ENCODE data around the gene SLC22A4. TPM values are rescaled to one million over a fixed set of nuclear protein-coding genes. Genes with fewer than 3 reads are reported as not detected.
A peak's percentile ranks its signal among the peaks of the same experiment; 100 is the strongest.

SLC22A4 gene
- total RNA-seq, 1 donor from 2014 or later: 3.7 TPM

- no peak for DNase-seq (ENCODE audit: low read depth in 2 of 2)
Measured at GRCh38 chr5:132376694-132377641, 82.8 kb downstream of the SLC22A4 start.

DNA sequence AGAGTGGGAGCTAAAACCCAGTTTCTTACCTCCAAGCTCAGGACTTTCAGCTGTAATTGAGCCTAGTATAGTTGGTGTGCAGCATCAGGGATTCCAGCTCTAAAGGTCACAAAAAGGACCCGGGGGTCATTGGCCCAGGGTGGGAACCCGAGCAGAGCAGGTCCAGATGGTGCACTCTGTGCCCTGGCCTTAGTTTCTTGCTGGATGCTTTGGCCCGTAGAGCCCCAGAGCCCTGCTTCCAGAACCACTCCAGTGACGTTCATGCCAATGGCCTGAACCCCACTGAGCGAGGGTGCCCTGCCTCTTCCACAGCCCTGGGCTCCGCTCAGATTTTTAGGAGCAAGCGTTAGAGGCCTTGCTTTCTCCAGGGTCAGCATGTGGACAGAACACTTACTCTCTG, 83.5 kb downstream of the SLC22A4 start:
- DNase-seq (ENCODE audit: low read depth in 2 of 2): no peak

- DNase-seq (ENCODE audit: low read depth in 2 of 2): no peak
Measured at GRCh38 chr5:132378580-132378979, 84.4 kb downstream of the SLC22A4 start.

GRCh38 chr5:132380047-132380446, 85.9 kb downstream of the SLC22A4 start:
- no peak for DNase-seq (ENCODE audit: low read depth in 2 of 2)

GRCh38 chr5:132380741-132381140, 86.5 kb downstream of the SLC22A4 start:
- no peak for DNase-seq (ENCODE audit: low read depth in 2 of 2)

DNA sequence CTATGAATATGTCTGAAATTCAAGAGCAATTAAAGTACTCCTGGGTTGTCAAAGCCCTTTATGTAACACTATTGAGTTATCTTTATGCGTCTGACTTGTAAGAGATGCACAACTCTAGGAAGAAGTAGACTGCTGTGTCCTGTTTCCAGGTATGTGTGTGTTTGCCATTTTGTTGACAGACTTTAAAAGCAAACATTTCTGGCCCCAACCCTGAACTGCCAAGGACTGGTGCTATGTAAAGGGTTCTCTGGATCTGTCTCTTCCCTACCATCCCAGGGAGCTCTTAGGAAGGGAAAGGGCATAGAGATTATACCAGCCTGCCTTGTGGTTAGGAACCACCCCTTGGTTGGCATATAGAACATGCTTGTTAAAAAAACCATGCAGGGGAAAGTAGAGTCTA, 87.4 kb downstream of the SLC22A4 start:
- no peak for DNase-seq (ENCODE audit: low read depth in 2 of 2)

DNA sequence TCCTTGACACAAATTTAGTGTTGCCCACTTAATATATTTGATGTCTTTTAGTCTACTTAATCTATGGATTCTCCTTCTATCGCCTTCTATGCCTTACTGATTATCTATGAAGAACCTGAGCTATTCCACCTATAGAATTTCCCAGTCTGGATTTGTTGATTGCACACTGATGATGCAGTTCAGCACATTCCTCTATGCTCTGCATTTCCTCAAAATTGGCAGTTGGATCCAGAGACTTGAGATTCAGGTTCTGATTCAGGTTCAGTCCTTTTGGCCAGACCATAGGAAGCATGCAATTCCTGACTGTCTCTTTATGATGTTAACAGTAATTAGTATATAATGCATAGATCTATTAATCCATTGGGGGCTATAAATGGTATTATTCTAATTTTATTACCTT, 89.1 kb downstream of the SLC22A4 start:
- DNase-seq (ENCODE audit: low read depth in 2 of 2): no peak

- no peak for DNase-seq (ENCODE audit: low read depth in 2 of 2)
Measured at GRCh38 chr5:132383984-132384383, 89.8 kb downstream of the SLC22A4 start.

DNA sequence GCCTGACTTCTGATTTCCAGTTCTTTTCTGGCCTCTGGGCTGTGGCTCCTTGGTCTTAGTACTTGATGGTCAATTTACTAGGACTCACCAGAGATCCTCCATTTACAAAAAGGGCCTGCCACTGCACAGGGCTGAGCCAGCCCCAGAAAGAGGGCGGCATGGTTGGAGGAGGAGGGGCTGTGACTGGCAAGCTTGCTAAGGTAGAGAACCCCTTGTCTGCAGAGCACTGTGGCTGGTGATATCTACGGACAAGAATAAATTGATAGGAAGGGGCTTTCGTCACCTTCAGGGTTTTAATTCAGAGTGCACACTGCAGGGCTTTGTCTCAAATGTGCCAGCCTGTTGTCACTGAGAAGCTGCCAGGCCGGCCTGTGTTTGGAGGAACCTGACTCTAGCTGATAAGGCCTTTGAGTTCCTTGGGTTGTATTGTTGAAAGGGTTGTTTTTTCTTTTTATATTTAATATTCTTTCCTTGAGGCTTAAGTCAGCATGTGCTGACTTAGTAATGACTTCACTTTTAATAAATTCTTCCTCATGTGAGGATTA, 90.4 kb downstream of the SLC22A4 start:
- no peak for DNase-seq (ENCODE audit: low read depth in 2 of 2)

- DNase-seq (ENCODE audit: low read depth in 2 of 2): peak in 1 of 2 donors; percentile 75
Measured at GRCh38 chr5:132385326-132386105, 91.3 kb downstream of the SLC22A4 start.

DNA sequence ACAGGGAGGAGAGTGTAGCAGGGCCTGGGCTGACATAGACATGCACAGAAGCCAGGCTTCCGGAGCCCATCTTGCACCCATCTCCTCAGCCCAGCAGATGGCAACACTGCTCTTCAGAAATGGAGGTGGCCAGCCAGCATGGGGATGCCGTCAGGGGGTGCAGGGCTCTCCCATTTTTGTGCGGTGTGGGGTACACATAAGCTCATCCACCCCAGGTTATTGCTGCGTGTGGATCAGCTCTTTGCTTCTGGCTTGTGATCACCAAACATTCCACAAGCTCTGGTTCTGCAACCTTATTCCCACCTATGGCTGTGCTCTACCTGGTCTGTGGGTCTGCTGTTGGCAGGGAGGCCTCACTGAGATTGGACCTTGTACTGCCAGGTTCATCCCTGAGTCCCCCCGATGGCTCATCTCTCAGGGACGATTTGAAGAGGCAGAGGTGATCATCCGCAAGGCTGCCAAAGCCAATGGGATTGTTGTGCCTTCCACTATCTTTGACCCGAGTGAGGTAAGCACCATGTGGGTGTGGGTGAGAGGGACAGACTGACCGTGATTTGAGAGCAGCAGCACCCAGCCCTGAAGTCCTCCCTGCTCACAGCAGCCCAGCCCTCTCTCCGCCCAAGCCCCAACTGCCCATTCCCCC, 92.6 kb downstream of the SLC22A4 start:
- DNase-seq (ENCODE audit: low read depth in 2 of 2): peak in 1 of 2 donors; percentile 81

- peak in 1 of 2 donors; percentile 96 for DNase-seq (ENCODE audit: low read depth in 2 of 2)
Measured at GRCh38 chr5:132387640-132388117, 93.5 kb downstream of the SLC22A4 start.

DNA sequence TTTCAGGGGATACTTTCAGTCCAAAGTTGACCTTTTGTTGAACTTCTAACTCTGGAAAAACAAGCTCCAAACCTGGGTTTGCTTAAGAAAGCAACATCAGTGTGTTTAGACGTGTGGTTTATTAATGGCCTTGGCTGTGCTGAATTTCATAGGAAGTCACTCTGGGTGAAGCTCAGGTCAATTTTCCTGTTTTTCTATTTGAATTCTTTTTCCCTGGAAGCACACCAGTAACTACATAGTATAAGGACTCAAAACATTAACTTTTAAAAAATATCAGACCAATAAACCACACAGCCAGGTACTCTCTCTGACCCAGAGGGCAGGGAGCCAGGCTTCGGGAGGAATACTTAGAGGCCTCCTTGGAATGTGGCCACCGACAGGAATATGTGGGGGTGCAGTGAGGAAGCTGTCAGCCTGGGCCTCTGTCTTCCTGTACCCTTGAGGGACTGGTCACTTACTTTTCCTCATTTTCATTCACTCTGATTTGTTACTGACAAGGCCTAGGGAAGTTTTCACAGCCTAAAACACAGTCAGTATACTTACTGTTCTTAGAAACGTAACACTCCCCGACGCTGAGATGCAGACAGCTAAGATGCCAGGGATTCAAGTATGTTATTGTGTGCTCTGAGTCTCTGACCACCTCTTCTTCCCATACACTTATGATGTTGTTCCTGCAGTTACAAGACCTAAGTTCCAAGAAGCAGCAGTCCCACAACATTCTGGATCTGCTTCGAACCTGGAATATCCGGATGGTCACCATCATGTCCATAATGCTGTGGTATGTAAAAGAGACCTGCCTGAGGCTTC, 94.3 kb downstream of the SLC22A4 start:
- peak in 1 of 2 donors; percentile 92 for DNase-seq (ENCODE audit: low read depth in 2 of 2)

DNA sequence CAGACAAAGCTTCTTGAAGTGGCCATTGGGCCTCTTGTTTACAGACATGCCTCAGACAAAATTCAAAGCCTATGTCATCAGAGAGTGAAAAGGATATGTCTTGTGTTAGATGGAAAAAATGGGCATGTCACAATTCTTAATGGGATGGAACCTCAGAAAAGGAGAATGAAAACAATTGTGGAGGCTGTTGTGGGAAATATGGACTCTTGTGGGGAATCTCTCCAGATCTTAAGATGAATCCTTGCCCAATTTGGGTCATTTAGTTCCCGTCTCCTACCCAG, 94.8 kb downstream of the SLC22A4 start:
- no peak for DNase-seq (ENCODE audit: low read depth in 2 of 2)

DNA sequence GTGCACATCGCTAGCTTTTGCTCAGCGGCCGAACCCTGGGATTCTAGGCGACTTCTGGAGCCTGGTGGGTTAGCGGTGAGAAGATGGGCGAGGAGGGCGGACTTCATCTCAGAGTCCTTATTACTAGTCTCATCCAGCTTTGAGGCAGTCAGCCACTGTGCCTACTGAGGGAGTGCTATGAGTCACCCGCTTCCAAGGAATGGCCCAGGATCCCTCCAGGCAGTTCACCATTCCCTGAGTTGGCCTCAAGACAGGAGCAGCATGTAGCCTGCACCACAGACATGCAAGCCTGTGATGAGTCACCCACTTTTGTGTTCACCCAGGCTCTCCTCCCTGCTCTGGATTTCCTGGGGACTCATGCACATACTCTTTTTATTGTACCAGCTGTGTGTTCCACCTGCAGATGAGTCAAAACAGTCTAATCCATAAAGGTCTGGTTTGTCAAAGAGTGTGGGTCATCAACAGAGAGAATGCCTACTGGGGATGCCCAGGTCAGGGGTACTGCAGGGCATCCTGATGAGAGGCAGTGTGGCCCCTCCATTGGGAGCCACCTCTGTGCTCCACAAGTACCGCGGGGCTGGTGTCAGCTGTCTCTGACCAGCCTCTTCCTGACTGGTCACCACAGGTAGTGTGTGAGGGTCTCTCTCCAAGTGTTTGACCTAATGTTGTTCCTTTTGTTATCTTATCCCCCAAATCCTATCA, 95.5 kb downstream of the SLC22A4 start:
- peak in 1 of 2 donors; percentile 83 for DNase-seq (ENCODE audit: low read depth in 2 of 2)

- no peak for DNase-seq (ENCODE audit: low read depth in 2 of 2)
Measured at GRCh38 chr5:132391247-132391646, 97.1 kb downstream of the SLC22A4 start.

DNA sequence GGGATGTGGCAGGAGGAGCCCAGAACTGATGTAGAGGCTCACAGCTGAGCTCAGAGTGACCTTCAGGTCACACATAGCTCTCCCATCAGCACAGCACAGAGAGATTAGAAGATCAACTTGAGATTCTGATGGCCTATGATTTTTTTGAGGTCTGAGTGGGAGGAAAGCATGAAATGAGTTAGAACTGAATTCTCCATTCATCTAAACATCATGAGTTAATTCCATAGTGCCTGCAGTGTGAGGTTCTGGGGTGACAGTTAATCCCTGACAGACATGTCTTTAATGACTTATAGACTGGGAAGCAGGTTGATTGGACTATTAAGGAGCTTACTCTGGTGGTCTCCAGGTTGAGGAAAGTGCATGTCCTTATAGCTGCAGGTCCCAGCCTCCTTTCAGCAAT, 97.7 kb downstream of the SLC22A4 start:
- no peak for DNase-seq (ENCODE audit: low read depth in 2 of 2)

GRCh38 chr5:132392411-132392810, 98.2 kb downstream of the SLC22A4 start:
- DNase-seq (ENCODE audit: low read depth in 2 of 2): no peak

- no peak for DNase-seq (ENCODE audit: low read depth in 2 of 2)
Measured at GRCh38 chr5:132392978-132393825, 99.0 kb downstream of the SLC22A4 start.
